HEK293 (cell line): Measurements from ENCODE around the gene DNAJB14.

Experiments used
- CTCF ChIP-seq: fragments of 450-650 bp; formaldehyde crosslinking; IDR thresholded peaks from 2 replicates; pipeline ENCODE4 v1.5.1; 2016; ENCODE audit warnings: missing biosample characterization, missing genetic modification characterization
- GLIS1 ChIP-seq: fragments of 450-650 bp; formaldehyde crosslinking; IDR thresholded peaks from 2 replicates; pipeline ENCODE4 v1.5.1; 2016; ENCODE audit warnings: missing biosample characterization, missing genetic modification characterization
- KLF9 ChIP-seq: fragments of 450-650 bp; formaldehyde crosslinking; IDR thresholded peaks from 2 replicates; pipeline ENCODE4 v1.5.1; 2016; ENCODE audit warnings: missing biosample characterization, missing genetic modification characterization, low read depth
- REST ChIP-seq: fragments of 450-650 bp; formaldehyde crosslinking; IDR thresholded peaks from 2 replicates; pipeline ENCODE4 v1.5.1; 2016; ENCODE audit warnings: missing biosample characterization, missing genetic modification characterization
- TSHZ1 ChIP-seq: fragments of 450-650 bp; formaldehyde crosslinking; IDR thresholded peaks from 2 replicates; pipeline ENCODE4 v1.5.1; 2016; ENCODE audit warnings: missing biosample characterization, missing genetic modification characterization, borderline replicate concordance
- ZBTB21 ChIP-seq: fragments of 450-650 bp; formaldehyde crosslinking; IDR thresholded peaks from 2 replicates; pipeline ENCODE4 v1.5.1; 2017; ENCODE audit warnings: missing biosample characterization, missing genetic modification characterization
- ZNF121 ChIP-seq: fragments of 450-650 bp; formaldehyde crosslinking; IDR thresholded peaks from 2 replicates; pipeline ENCODE4 v1.5.1; 2016; ENCODE audit warnings: missing biosample characterization, missing genetic modification characterization
- ZNF16 ChIP-seq: fragments of 450-650 bp; formaldehyde crosslinking; IDR thresholded peaks from 2 replicates; pipeline ENCODE4 v1.5.1; 2016; ENCODE audit warnings: low read depth, missing biosample characterization, missing genetic modification characterization
- ZNF184 ChIP-seq: fragments of 450-650 bp; IDR thresholded peaks from 2 replicates; pipeline ENCODE4 v1.5.1; 2018; ENCODE audit warnings: missing biosample characterization, mild to moderate bottlenecking, missing genetic modification characterization
- ZNF2 ChIP-seq: fragments of 450-650 bp; formaldehyde crosslinking; IDR thresholded peaks from 2 replicates; pipeline ENCODE4 v1.5.1; 2016; ENCODE audit warnings: missing biosample characterization, missing genetic modification characterization
- ZNF423 ChIP-seq: fragments of 450-650 bp; formaldehyde crosslinking; IDR thresholded peaks from 2 replicates; pipeline ENCODE4 v1.5.1; 2016; ENCODE audit warnings: missing biosample characterization, missing genetic modification characterization

GRCh38 chr4:99859618-99860017 is 86.8 kb downstream of the DNAJB14 start:
- TF ChIP-seq CTCF (no peak), ZNF2 (no peak), ZNF184 (tag by site-specific recombination) (no peak), ZNF16 (tag by site-specific recombination) (no peak), KLF9 (no peak), ZBTB21 (tag by site-specific recombination) (no peak), REST (tag by site-specific recombination) (no peak), GLIS1 (tag by site-specific recombination) (no peak), ZNF423 (tag by site-specific recombination) (no peak), TSHZ1 (tag by site-specific recombination) (no peak), ZNF121 (tag by site-specific recombination) (no peak)
